HG02885 (cell line): ENCODE results near the gene HOXA3.

Experiments used
- ATAC-seq: cut with Tn5 transposase; IDR thresholded peaks from one replicate; pipeline ENCODE4 v1.9.1; 2021; ENCODE audit warnings: mild to moderate bottlenecking; ENCODE audit not compliant: unreplicated experiment, poor library complexity

Gene HOXA3

DNA sequence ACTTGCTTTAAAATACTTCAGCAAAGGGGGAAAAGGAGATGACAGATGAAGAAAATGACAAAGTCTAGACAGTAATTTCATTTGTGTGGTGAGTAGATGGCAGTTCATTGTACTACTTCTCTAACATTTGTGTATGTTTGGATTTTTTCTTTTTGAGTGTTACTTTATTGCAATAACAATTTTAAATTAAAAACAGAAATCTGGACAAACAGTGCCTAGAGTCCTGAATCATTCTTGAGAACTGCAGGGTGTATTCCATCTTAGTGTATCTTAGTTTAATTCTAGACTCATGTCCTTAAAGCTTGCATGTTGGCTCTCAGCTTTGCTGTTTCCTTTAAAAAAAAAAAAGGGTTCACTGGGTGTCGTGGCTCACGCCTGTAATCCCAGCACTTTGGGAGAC is 87.7 kb downstream of the HOXA3 start:
- no peak for ATAC-seq

DNA sequence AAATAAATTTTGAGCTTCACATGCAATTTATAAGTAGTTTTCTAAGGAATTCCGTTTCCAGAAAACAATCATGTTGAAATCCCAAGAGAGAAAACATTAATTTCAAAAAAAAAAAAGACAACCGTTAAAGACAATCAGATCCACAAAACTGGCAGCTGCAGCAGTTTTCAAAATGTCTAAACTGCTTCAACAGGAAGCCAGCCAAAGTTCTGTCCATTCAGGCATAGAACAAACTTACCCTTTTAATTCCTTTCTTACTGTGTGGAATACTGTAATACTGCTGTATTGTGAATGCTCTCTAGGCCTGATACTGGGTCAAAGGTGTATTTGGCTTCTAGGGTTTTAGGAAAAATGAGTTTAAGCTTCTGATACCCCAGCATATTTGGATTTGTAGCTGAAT is 88.2 kb downstream of the HOXA3 start:
- no peak for ATAC-seq

DNA sequence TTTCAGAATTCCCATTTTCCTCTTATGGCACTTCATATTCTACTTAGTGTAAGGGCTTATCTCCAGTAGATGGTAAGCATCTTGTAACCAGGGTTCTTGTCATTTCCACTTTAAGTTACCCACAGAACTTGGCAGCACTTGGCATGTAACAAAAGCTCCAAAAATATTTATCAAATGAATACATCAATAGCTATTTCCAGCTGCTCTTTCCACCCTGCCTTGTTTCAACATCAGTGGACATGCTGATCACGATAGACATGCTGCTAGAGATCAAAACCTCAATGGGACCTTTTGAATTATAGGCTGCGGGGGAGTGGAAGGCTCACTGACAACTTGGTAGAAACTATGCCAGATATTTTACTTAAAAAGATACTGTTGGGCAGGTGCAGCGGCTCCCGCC is 89.4 kb downstream of the HOXA3 start:
- ATAC-seq: no peak
